Hepatocyte (in vitro differentiated cells): ENCODE measurements around the gene ASTN2. TPM values are rescaled to one million over a fixed set of nuclear protein-coding genes. Genes with fewer than 3 reads are reported as not detected.

ENCODE experiments used
- DNase-seq: peaks from one replicate; pipeline ENCODE4 v3.0.0-alpha.2; 2016; ENCODE audit warnings: low spot score
- H2AFZ ChIP-seq: fragments of 200-600 bp; sonication (generic); 2 replicates; pipeline ENCODE4 v1.6.0; 2016; ENCODE audit warnings: antibody characterized with exemption, mild to moderate bottlenecking
- H3K27ac ChIP-seq: fragments of 200-600 bp; sonication (generic); 2 replicates; pipeline ENCODE4 v1.5.1; 2016; ENCODE audit warnings: mild to moderate bottlenecking
- H3K27me3 ChIP-seq: fragments of 200-600 bp; sonication (generic); 2 replicates; pipeline ENCODE4 v1.6.1; 2016
- H3K36me3 ChIP-seq: fragments of 200-600 bp; sonication (generic); replicated peaks from 2 replicates; pipeline ENCODE4 v1.5.1; 2016; ENCODE audit warnings: low read depth; ENCODE audit not compliant: insufficient read depth
- H3K4me1 ChIP-seq: fragments of 200-600 bp; sonication (generic); 2 replicates; pipeline ENCODE4 v1.5.1; 2016; ENCODE audit warnings: mild to moderate bottlenecking, moderate library complexity; ENCODE audit not compliant: insufficient read depth
- H3K4me2 ChIP-seq: fragments of 200-600 bp; sonication (generic); 2 replicates; pipeline ENCODE4 v1.6.0; 2016
- H3K4me3 ChIP-seq: fragments of 200-600 bp; sonication (generic); 2 replicates; pipeline ENCODE4 v1.5.1; 2016; ENCODE audit warnings: mild to moderate bottlenecking
- H3K79me2 ChIP-seq: fragments of 200-600 bp; sonication (generic); 2 replicates; pipeline ENCODE4 v1.6.0; 2017; ENCODE audit warnings: mild to moderate bottlenecking
- H3K9me2 ChIP-seq: fragments of 200-600 bp; sonication (generic); replicated peaks from 2 replicates; pipeline ENCODE4 v1.6.0; 2017; ENCODE audit warnings: mild to moderate bottlenecking; ENCODE audit not compliant: insufficient read depth
- H3K9me3 ChIP-seq: fragments of 200-600 bp; sonication (generic); 2 replicates; pipeline ENCODE4 v1.5.1; 2016; ENCODE audit warnings: low read depth, mild to moderate bottlenecking
- H4K20me1 ChIP-seq: fragments of 200-600 bp; sonication (generic); 2 replicates; pipeline ENCODE4 v1.6.0; 2016; ENCODE audit warnings: mild to moderate bottlenecking; ENCODE audit not compliant: insufficient read depth, poor library complexity, severe bottlenecking
- CTCF ChIP-seq: fragments of 200-600 bp; sonication (generic); IDR thresholded peaks from 2 replicates; pipeline ENCODE4 v1.5.1; 2016; ENCODE audit warnings: antibody characterized with exemption, mild to moderate bottlenecking; ENCODE audit not compliant: poor library complexity
- EZH2 ChIP-seq: fragments of 200-600 bp; sonication (generic); IDR thresholded peaks from 2 replicates; pipeline ENCODE4 v1.6.1; 2016; ENCODE audit warnings: antibody characterized with exemption, mild to moderate bottlenecking, borderline replicate concordance
- EZH2phosphoT487 ChIP-seq: fragments of 200-600 bp; sonication (generic); IDR thresholded peaks from one replicate; pipeline ENCODE4 v1.6.1; 2018; ENCODE audit warnings: antibody characterized with exemption, mild to moderate bottlenecking, low read depth, moderate library complexity; ENCODE audit not compliant: unreplicated experiment, severe bottlenecking
- WGBS: methylation state at CpG from one replicate; pipeline ENCODE4 v1.1.6; 2016; ENCODE audit warnings: low lambda C conversion rate; ENCODE audit errors: missing lambda C conversion rate; 5-methylcytosine and 5-hydroxymethylcytosine counted together
- polyA plus RNA-seq: library from polyadenylated mRNA; unstranded; fragments of >200 nt; fragmentation: Nextera tagmentation; extraction: Ambion mirVana; gene quantifications from 2 replicates; pipeline ENCODE4 v1.2.1, GENCODE V29; 2016
- total RNA-seq: library from RNA; depleted of rRNA; stranded (reverse); fragments of >200 nt; gene quantifications from 2 replicates; pipeline ENCODE4 v1.2.3, GENCODE V29; 2014

ASTN2 gene
- total and polyA plus RNA-seq, 2 experiments from 2014 or later, result 6.4 to 8.4 TPM

GRCh38 chr9:117014061-117014460, 400.8 kb downstream of the ASTN2 start:
- Histone ChIP-seq H3K4me2 (no peak overlapping the region), H2AFZ (no peak overlapping the region), H3K4me3 (no peak overlapping the region), H3K27me3 (no peaks in the 10 kb centered on the region), H3K9me2 (no peaks in the 10 kb centered on the region), H3K79me2 (no peaks in the 10 kb centered on the region), H3K4me1 (no peaks in the 10 kb centered on the region), H3K27ac (no peak overlapping the region), H3K9me3 (no peaks in the 10 kb centered on the region), H3K36me3 (no peaks in the 10 kb centered on the region), H4K20me1 (no peaks in the 10 kb centered on the region)
- TF ChIP-seq CTCF (no peak), EZH2 (no peak), EZH2phosphoT487 (no peak)
- no peak for DNase-seq
- WGBS, result 77% methylated on average over 4 of the region's 4 CpGs

- H3K9me3 ChIP-seq, result no peaks in the 10 kb centered on the region
- no peak overlapping the region for H3K4me3 ChIP-seq
- TF ChIP-seq EZH2, result no peak
- TF ChIP-seq CTCF, result no peak
- TF ChIP-seq EZH2phosphoT487, result no peak
- H2AFZ ChIP-seq, result no peak overlapping the region
- no peak overlapping the region for H3K4me2 ChIP-seq
- no peaks in the 10 kb centered on the region for H3K79me2 ChIP-seq
- H4K20me1 ChIP-seq, result no peaks in the 10 kb centered on the region
- no peaks in the 10 kb centered on the region for H3K27me3 ChIP-seq
- no peaks in the 10 kb centered on the region for H3K36me3 ChIP-seq
- no peaks in the 10 kb centered on the region for H3K4me1 ChIP-seq
- no peak overlapping the region for H3K27ac ChIP-seq
- 81% methylated on average over 4 of the region's 4 CpGs for WGBS
- H3K9me2 ChIP-seq, result no peaks in the 10 kb centered on the region
- no peak for DNase-seq
These were observed 401.3 kb downstream of the ASTN2 start for GRCh38 chr9:117013440-117013995.

GRCh38 chr9:117010061-117010460, 404.8 kb downstream of the ASTN2 start:
- Histone ChIP-seq H3K27ac (no peak overlapping the region), H3K79me2 (no peaks in the 10 kb centered on the region), H4K20me1 (no peaks in the 10 kb centered on the region), H3K4me2 (no peak overlapping the region), H3K9me3 (no peaks in the 10 kb centered on the region), H3K9me2 (no peaks in the 10 kb centered on the region), H2AFZ (no peak overlapping the region), H3K4me3 (no peak overlapping the region), H3K4me1 (no peaks in the 10 kb centered on the region), H3K36me3 (no peaks in the 10 kb centered on the region), H3K27me3 (no peaks in the 10 kb centered on the region)
- DNase-seq, result no peak
- no peak for TF ChIP-seq EZH2phosphoT487
- TF ChIP-seq CTCF, result no peak
- no peak for TF ChIP-seq EZH2

GRCh38 chr9:117008876-117009275, 406.0 kb downstream of the ASTN2 start:
- Histone ChIP-seq H3K4me3 (no peak overlapping the region), H3K9me3 (no peaks in the 10 kb centered on the region), H3K36me3 (no peaks in the 10 kb centered on the region), H3K9me2 (no peaks in the 10 kb centered on the region), H3K4me1 (no peaks in the 10 kb centered on the region), H3K27me3 (no peaks in the 10 kb centered on the region), H4K20me1 (no peaks in the 10 kb centered on the region), H3K4me2 (no peak overlapping the region), H2AFZ (no peak overlapping the region), H3K27ac (no peak overlapping the region), H3K79me2 (no peaks in the 10 kb centered on the region)
- no peak for TF ChIP-seq CTCF
- no peak for TF ChIP-seq EZH2
- TF ChIP-seq EZH2phosphoT487, result no peak
- DNase-seq, result no peak
- 84% methylated on average over 2 of the region's 2 CpGs for WGBS
